Mucosa of descending colon (tissue), 3 donors: ENCODE results near the gene SPR. TPM values are rescaled to one million over a fixed set of nuclear protein-coding genes. Genes with fewer than 3 reads are reported as not detected.

Source experiments
- ATAC-seq: fragments of 200-7000 bp; cut with Tn5 transposase; one replicate; pipeline ENCODE4 v1.9.1; 2020; ENCODE audit warnings: mild to moderate bottlenecking, moderate library complexity
- DNase-seq, 3 donors: peaks; one replicate each; pipeline ENCODE4 v3.0.0-alpha.2; 2020
- H3K36me3 ChIP-seq: fragments of 200-600 bp; one replicate; pipeline ENCODE4 v1.8.0; 2021; ENCODE audit warnings: low read depth, mild to moderate bottlenecking
- H3K4me1 ChIP-seq: fragments of 200-600 bp; one replicate; pipeline ENCODE4 v1.8.0; 2021; ENCODE audit warnings: low read depth, mild to moderate bottlenecking
- H3K4me3 ChIP-seq: fragments of 200-600 bp; one replicate; pipeline ENCODE4 v1.8.0; 2021; ENCODE audit warnings: mild to moderate bottlenecking
- H3K9me3 ChIP-seq: fragments of 200-600 bp; one replicate; pipeline ENCODE4 v1.8.0; 2021; ENCODE audit warnings: mild to moderate bottlenecking
- CTCF ChIP-seq: fragments of 200-600 bp; IDR thresholded peaks from one replicate; pipeline ENCODE4 v1.8.0; 2022; ENCODE audit warnings: antibody characterized with exemption, mild to moderate bottlenecking
- intact Hi-C, 2 donors: fragments of 100-400 bp; cut with DNase I in 1 of 2; cut with micrococcal nuclease in 1 of 2; formaldehyde crosslinking; loops; one replicate each; pipeline versions ENCODE4 v1.11.0 to v1.11.1; 2022; cut with DNase I, micrococcal nuclease
- total RNA-seq, 3 donors: library from RNA; stranded (reverse); fragmentation: NEBNext Ultra II Directional in 2 of 3; extraction: Animal tissue kit (Norgen Biotek cat#: 25700) in 2 of 3; gene quantifications; one replicate each; pipeline versions ENCODE4 v1.2.1 to v1.2.4, GENCODE V29; 2021 to 2023
- donor health status: DM: no; HTN: no; CAD: no; lungs with moderate emphysema.
- donor health status: DM: no; HTN: no; CAD: no.
- donor health status: DM: no; HTN: yes; CAD: no.

SPR gene
- total RNA-seq, 3 donors from 2014 or later = 53.7 to 91.0 (median 60.9) TPM

DNA sequence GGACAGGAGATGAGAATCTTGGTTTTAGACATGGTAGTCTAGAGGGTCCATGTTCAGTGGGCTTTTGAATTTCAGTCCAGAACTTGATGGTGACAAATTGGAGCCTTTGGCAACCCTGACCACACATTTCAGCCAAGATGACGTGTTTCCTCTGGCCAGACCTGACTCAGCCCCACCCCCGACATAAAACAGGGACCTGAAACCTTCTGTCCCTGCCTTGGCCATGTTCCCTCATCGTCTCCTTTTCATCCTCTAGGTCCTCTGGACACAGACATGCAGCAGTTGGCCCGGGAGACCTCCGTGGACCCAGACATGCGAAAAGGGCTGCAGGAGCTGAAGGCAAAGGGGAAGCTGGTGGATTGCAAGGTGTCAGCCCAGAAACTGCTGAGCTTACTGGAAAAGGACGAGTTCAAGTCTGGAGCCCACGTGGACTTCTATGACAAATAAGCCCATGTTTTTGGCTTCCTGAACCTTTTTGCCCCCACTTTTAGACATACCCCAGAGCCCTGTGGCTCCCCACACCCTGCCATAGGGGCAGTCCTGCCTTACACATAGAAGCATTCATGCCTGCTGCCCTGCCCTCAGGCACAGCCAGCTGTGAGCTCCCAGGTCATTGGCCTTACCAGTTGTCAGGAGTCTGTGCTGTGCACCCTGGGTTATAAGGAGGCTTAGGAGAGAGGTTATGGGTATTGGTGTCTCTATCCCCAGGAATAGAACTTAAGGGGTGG is 4.0 kb downstream of the SPR start:
- DNase-seq (no peak), ATAC-seq (no peak)
- Histone ChIP-seq H3K36me3 (no peaks in the 10 kb centered on the region), H3K4me1 (peaks cover 41% of the 10 kb centered on the region), H3K9me3 (no peaks in the 10 kb centered on the region), H3K4me3 (no peak overlapping the region)
- no peak for TF ChIP-seq CTCF
- intact Hi-C loops = loop anchor here (5.0 to 10.0 kb wide), 4 partner anchors 46 to 284 kb away; no protein-coding TSS in a partner anchor

DNA sequence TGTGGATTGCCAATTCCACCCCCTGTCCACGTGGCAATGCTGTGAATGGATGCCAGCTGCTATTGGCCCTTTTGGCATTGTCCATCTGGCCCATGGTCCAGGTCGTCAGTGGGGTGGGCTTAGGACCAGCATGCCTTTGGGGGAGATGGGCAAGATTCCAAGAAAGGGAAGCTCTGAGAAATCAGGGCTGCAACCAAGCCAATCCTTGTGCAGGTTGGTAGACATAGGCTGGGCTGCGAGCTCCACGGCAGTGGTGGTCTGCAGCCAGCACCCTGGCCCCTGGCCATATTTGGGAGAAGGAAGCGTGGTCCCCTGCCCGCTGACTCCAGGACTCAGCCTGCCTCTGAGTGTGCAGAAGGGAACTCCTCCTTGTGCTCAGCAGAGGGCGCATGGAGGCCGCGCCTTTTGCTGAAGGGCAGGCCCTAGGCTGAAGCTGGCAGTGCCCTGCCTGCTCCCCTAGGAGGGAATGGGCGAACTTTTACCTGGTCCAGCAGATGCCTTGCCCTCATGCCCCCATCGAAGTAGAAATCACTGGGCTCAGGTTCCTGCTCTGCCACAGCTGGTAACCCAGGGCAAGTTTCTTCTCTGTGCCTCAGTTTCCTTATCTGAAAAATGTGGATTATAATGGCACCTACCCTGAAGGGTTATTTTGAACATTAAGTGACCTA is 5.4 kb downstream of the SPR start:
- ATAC-seq (peak; percentile 65), DNase-seq (peak; percentile 75 to 79 (median 76))
- peak; percentile 61 for TF ChIP-seq CTCF
- H3K9me3 ChIP-seq = no peaks in the 10 kb centered on the region
- peaks cover 37% of the 10 kb centered on the region for H3K4me1 ChIP-seq
- H3K36me3 ChIP-seq = no peaks in the 10 kb centered on the region
- intact Hi-C loops = loop anchor here (5.0 to 10.0 kb wide), 4 partner anchors 45 to 282 kb away; no protein-coding TSS in a partner anchor
- no peak overlapping the region for H3K4me3 ChIP-seq

DNA sequence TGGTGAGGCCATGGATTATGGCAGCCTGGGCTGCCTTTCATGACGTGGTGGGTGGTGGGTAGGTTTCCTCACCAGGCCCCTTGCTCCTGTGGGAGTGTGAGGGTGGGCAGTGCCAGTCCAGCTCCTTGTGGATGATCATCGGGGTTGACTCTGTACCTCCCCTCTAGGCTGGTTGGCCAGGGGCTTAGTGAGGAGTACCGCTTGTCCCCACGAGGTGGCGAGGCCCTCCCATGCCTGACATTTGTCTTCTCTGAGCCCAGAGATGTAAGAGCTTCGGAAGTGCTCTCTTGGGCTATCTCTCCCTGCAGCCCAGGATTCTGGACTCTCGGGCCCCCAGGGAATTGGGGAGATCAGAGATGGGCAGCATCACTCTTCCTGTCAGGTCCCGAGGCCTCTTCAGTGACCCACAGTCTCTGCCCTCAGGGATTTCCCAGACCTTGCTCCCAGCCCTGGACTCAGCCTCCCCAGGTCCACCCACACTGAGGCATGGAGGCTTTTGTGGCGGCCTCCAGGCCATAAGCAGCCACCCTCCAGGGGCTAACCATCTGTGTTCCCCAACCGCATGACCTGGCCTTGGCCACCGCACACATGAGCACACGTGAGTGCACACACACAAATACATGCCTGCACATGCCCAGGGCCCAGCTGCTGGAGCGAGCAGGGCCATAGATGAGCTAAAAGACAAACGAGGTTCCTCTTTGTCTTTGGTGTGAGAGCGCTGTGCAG is 6.5 kb downstream of the SPR start:
- Histone ChIP-seq H3K4me1 (peaks cover 28% of the 10 kb centered on the region), H3K9me3 (no peaks in the 10 kb centered on the region), H3K36me3 (no peaks in the 10 kb centered on the region), H3K4me3 (no peak overlapping the region)
- DNase-seq (peak in 2 of 3 donors; percentile 56 to 65), ATAC-seq (peak; percentile 45)
- no peak for TF ChIP-seq CTCF
- intact Hi-C loops = loop anchor here (5.0 to 10.0 kb wide), 4 partner anchors 44 to 281 kb away; no protein-coding TSS in a partner anchor

- TF ChIP-seq CTCF = no peak
- intact Hi-C loops = loop anchor here (5.0 to 10.0 kb wide), 4 partner anchors 43 to 280 kb away; no protein-coding TSS in a partner anchor
- DNase-seq = no peak
- Histone ChIP-seq H3K4me3 (no peak overlapping the region), H3K9me3 (no peaks in the 10 kb centered on the region), H3K36me3 (no peaks in the 10 kb centered on the region), H3K4me1 (peaks cover 20% of the 10 kb centered on the region)
- peak; percentile 11 for ATAC-seq
These were observed 7.3 kb downstream of the SPR start for GRCh38 chr2:72894514-72894913.

GRCh38 chr2:72895154-72895553 is 7.9 kb downstream of the SPR start:
- no peak for TF ChIP-seq CTCF
- no peaks in the 10 kb centered on the region for H3K36me3 ChIP-seq
- no peak overlapping the region for H3K4me3 ChIP-seq
- DNase-seq (no peak), ATAC-seq (no peak)
- H3K9me3 ChIP-seq = no peaks in the 10 kb centered on the region
- peaks cover 14% of the 10 kb centered on the region for H3K4me1 ChIP-seq
- intact Hi-C loops = loop anchor here (10.0 kb wide), 2 partner anchors 190 to 280 kb away; no protein-coding TSS in a partner anchor
